ENCODE data around the gene LRP3.

GRCh38 chr19:33257828-33258227 lies 63.7 kb downstream of the LRP3 start:
- TF ChIP-seq CTCF (IDR thresholded peaks at IDR 0.05 in 4 of 5, conservative IDR thresholded peaks at IDR 0.05 in 1 of 5) (no peak), POLR2A (IDR thresholded peaks at IDR 0.05) (no peak)
